Epithelial cell of umbilical artery (primary cell): Measurements from ENCODE around the gene DDX42. TPM values are rescaled to one million over a fixed set of nuclear protein-coding genes. Genes with fewer than 3 reads are reported as not detected.

Source experiments
- total RNA-seq: library from RNA; depleted of rRNA; stranded (reverse); fragments of >200 nt; gene quantifications from 2 replicates; pipeline ENCODE4 v1.2.3, GENCODE V29; 2014

Gene DDX42
- 64.6 and 65.4 TPM in 2 replicates for total RNA-seq

DNA sequence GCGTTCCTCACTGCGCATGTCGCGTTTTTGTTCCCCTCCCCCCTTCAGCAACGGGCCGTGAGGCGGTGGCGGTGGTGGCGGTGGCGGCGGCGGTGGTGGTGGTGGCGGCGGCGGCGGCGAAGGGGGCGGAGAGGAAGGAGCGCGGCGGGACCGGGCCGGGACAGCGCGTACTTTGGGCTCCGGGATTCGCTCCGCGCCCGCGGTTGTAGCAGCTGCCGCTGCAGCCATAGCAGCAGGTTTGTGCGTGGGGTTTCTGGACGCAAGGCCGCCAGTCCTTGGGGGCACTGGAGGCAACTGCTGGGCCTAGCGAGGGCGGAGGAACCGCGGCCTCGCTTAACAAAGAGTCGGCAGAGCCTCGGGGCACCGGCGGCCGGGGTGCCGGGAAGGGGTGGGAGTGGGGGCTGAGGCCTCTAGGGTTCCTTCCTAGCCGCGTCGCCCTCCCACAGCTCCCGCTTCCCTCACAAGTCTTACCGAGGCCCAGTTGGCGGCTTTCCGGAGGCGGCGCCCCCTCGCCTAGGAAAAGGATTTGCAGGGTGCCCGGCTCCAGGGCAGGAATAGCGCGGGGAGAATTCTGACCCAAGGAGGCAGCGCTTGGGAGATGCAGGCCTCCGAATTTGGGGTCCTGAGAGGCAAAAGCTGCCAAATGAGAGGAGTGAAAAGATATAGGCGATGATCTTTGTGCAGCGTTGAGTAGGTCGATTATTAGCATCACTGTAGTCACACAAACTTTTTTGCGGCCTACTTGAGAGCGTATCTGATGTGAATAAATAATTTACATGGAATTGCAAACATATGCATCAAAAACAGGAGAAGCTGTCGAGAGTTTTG lies at the start of gene DDX42:
Gene DDX42, plus strand, starts transcription at position 30 of the 828 bp plus-strand sequence. CDS start 12,880 bp downstream, outside the sequence.

GRCh38 chr17:63741408-63742173 lies 32.4 kb upstream of the DDX42 start, which contains the start of gene STRADA:
STRADA (minus strand) TSS chr17:63741799; CDS start chr17:63728369, 13,430 bp downstream.

DNA sequence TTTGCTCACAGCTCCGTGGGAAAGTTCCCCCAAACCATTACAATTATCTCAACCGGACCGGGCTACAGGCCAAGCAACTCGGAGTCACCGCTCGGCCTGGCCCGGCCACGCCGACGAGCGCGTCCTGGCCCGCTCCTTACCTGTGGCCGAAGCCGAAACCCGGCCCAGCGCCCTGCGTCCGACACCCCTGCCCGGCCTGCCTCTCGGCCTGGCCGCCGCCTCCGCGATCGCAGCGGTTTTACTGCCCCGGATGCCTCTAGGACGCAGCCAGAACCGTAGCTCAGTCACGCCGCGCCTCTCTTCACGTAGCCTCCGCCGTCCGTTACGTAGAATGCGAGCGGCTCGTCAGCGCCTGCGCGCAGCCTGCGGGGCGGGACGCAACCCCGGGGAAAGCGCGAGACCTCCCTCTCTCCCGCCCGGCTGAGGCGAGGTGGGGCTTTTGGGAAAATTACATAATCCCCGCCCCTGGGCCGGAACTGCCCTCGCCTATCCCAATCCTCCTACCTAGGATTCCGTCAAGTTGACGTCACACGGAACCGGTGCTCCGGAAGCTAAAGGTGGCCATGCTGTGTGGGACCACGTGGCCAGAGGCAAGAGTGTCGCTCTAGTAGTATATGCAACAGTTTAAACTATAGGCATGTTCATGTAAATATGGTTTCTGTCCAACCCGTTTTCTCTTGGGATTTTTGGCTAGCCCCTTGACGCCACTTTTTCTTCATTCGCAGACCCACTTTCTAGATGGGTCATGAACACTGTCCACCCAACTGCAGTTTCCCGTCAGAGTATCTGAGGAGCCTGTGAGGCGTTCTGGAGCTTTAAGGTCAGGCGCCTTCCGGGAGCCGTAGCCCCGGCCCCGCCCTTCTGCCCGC lies 464 bp upstream of the DDX42 start, which contains the start of gene CCDC47:
Gene CCDC47, minus strand, starts transcription at position 326 of the 869 bp plus-strand sequence. CDS start 7,422 bp downstream, outside the sequence.

GRCh38 chr17:63827002-63827800 lies 53.2 kb downstream of the DDX42 start, which contains the start of the genes FTSJ3 and PSMC5:
FTSJ3 (minus strand) TSS chr17:63827663; CDS start chr17:63826902, 761 bp downstream.
PSMC5 (plus strand) TSS chr17:63827431; CDS start chr17:63827491, 60 bp downstream.

GRCh38 chr17:63842540-63843386 lies 68.8 kb downstream of the DDX42 start, which contains the start of gene SMARCD2:
SMARCD2 (minus strand) TSS chr17:63842685; CDS start chr17:63842674, 11 bp downstream.

Other genes with a start within 250 kb of the DDX42 start
- 15.3 and 20.5 TPM in 2 replicates for gene DCAF7, start 223.7 kb upstream of the DDX42 start, total RNA-seq
- gene TACO1, start 173.3 kb upstream of the DDX42 start, total RNA-seq: 25.4 and 27.0 TPM in 2 replicates
- gene MAP3K3, start 151.8 kb upstream of the DDX42 start, total RNA-seq: 70.2 and 84.3 TPM in 2 replicates
- gene LIMD2, start 74.0 kb upstream of the DDX42 start, total RNA-seq: 28.3 and 28.4 TPM in 2 replicates
- 11.7 and 25.4 TPM in 2 replicates for gene STRADA, start 32.4 kb upstream of the DDX42 start, total RNA-seq
- 86.4 and 114 TPM in 2 replicates for gene CCDC47, start 573 bp upstream of the DDX42 start, total RNA-seq
- 94.2 and 101 TPM in 2 replicates for gene PSMC5, start 53.3 kb downstream of the DDX42 start, total RNA-seq
- gene FTSJ3, start 53.5 kb downstream of the DDX42 start, total RNA-seq: 60.3 and 94.8 TPM in 2 replicates
- 64.1 and 83.2 TPM in 2 replicates for gene SMARCD2, start 68.5 kb downstream of the DDX42 start, total RNA-seq
- not detected in 2 replicates for gene CSH2, start 99.5 kb downstream of the DDX42 start, total RNA-seq
- gene GH2, start 107.8 kb downstream of the DDX42 start, total RNA-seq: not detected in 2 replicates
- gene CSH1, start 122.4 kb downstream of the DDX42 start, total RNA-seq: not detected in 2 replicates
- gene CSHL1, start 137.1 kb downstream of the DDX42 start, total RNA-seq: not detected in 2 replicates
- gene GH1, start 144.7 kb downstream of the DDX42 start, total RNA-seq: not detected in 2 replicates
- 0.65 and 2.0 TPM in 2 replicates for gene CD79B, start 158.2 kb downstream of the DDX42 start, total RNA-seq
- gene SCN4A, start 198.7 kb downstream of the DDX42 start, total RNA-seq: under 0.01 TPM in 1 of 2 replicates, not detected in the other
- gene PRR29, start 224.2 kb downstream of the DDX42 start, total RNA-seq: 0.30 and 0.32 TPM in 2 replicates
- gene ICAM2, start 246.5 kb downstream of the DDX42 start, total RNA-seq: 743 and 963 TPM in 2 replicates